Measurements from ENCODE around the gene ZNF454.

Gene ZNF454

DNA sequence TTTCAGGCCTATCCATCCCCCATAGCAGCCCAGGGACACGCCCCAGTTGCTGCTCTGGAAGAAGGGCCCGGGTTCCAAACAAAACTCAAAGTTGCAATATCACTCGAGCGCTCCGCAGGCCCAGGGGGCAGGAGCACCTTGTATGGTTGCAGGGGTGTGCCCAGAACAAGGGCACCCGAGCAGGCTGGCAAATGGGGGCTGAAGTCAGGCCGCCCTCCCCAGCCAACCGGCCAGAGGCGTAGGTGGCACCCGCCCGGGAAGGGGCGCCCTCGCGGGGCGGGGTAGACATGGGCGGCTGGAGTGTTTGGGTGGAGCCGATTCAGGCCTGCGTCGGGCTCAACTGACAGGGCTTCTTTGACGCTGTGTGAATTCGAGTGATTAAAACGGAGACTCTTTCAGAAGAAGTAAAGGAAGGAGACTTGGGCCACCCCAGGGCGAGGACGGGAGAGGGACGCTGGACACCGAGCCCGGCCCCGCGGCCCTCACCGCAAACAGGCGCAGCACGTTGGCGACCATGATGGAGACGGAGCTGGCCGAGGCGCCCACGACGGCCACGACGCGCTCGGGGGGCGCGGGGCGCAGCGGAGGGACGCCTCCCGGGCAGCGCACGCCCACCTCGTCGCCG lies 53.1 kb downstream of the ZNF454 start:
- no peak overlapping the region for H3K27ac ChIP-seq
- TF ChIP-seq, protein P1, sequence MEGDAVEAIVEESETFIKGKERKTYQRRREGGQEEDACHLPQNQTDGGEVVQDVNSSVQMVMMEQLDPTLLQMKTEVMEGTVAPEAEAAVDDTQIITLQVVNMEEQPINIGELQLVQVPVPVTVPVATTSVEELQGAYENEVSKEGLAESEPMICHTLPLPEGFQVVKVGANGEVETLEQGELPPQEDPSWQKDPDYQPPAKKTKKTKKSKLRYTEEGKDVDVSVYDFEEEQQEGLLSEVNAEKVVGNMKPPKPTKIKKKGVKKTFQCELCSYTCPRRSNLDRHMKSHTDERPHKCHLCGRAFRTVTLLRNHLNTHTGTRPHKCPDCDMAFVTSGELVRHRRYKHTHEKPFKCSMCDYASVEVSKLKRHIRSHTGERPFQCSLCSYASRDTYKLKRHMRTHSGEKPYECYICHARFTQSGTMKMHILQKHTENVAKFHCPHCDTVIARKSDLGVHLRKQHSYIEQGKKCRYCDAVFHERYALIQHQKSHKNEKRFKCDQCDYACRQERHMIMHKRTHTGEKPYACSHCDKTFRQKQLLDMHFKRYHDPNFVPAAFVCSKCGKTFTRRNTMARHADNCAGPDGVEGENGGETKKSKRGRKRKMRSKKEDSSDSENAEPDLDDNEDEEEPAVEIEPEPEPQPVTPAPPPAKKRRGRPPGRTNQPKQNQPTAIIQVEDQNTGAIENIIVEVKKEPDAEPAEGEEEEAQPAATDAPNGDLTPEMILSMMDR (IDR thresholded peaks at IDR 0.05) = no peak
- no peak for TF ChIP-seq ZFX (IDR thresholded peaks at IDR 0.05; ENCODE audit: borderline replicate concordance)

DNA sequence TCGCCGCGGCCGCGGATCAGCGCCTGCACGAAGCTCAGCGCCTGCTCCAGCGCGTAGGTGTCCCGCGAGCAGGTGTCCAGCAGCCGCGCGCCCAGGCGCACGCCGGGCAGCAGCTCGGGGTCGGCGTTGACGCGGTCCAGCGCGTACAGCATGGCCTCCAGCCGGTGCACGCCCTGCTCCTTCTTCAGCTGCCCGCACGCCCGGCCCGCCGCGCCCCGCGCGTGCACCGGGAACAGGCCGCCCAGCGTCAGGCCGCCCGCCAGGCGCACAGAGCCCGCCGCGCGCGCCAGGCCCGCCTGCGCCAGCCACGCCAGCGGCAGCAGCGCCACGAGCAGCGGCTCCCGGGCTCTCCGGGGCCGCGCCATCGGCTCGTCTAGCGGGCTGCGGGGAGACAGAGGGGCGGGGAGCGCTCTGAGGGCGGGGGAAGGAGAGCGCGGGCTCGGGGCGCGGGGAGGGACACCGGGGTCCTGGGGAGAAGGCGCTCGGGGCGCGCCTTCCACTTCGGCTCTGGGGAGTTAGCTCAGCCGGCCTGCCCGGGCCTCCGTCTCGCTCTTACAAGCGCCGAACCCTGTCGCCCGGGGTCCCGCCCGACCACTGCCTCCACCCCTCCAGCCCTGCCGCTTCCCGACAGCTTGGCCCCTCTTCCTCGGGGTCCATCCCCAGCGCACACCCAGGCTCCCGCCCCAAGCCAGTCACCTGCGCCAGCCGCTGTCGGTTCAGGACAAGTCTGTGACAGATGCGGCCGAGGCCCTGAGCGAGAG lies 53.8 kb downstream of the ZNF454 start, which contains the start of gene GRM6:
GRM6 (minus strand) TSS at position 741 of the 761 bp plus-strand sequence; CDS start at position 365, 376 bp downstream.
- TF ChIP-seq ZFX (IDR thresholded peaks at IDR 0.05; ENCODE audit: borderline replicate concordance) = no peak
- TF ChIP-seq, protein P1 (IDR thresholded peaks at IDR 0.05) = no peak
- no peak within 1 kb of the TSS for H3K27ac ChIP-seq

DNA sequence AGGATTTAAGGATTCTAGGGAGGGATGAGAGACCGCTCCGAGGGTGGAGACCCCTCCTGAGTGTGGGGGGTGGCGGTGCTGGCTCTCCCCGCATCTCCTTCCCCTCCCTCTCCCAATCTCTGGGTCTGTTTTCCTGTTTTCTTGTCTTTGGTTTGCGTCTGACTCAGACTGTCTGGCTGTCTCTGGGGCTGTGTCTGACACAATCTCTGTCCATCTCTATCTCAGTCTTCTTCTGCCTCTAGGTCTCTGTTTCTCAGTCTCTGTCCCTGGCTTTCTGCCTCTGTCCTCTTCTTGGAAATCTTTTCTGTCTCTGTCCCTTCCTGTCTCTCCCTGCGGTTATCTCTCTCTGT lies 54.3 kb downstream of the ZNF454 start:
- TF ChIP-seq, protein P1 (IDR thresholded peaks at IDR 0.05) = no peak
- no peak for TF ChIP-seq ZFX (IDR thresholded peaks at IDR 0.05; ENCODE audit: borderline replicate concordance)
- no peak overlapping the region for H3K27ac ChIP-seq

DNA sequence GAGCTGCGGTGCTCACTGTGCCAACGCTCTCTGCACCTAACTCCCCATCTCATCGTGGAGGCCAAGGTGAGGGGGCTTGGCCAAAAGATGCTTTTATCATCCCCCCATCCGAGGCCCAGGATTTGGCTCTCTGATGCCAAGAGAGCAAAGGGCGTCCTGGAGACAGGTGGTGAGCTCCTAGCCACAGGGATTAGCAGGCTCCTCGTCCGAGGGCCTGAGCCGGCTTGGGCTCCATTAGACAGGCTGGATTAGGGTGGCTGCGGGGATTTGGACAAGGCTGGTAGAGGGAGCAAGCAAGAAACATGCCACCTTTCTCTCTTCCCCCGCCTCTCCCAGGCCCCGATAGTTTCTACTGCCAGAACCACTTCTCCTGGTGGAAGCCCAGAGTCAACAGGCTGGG lies 55.2 kb downstream of the ZNF454 start:
- TF ChIP-seq ZFX (IDR thresholded peaks at IDR 0.05; ENCODE audit: borderline replicate concordance) = no peak
- TF ChIP-seq, protein P1 (IDR thresholded peaks at IDR 0.05) = no peak
- H3K27ac ChIP-seq = no peak overlapping the region

DNA sequence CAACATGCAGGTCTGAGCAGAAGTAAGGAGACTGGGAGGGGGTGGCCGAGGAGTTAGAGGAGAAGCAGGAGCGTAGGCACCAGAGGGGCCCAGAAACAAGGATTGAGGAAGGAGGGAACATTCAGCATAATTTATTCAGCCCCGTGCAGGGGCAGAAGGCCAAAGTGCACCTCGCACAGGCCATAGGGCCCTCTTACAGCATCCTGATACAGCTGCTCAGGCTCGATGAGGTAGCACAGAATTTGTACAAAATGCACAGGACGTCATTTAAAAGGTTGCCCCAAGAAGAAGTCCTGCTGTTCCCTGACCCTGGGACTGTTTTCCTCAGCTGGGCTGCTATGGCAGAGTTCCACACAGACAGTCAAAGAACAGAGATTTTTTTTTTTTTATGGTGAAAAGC lies 56.2 kb downstream of the ZNF454 start:
- H3K27ac ChIP-seq = no peak overlapping the region
- TF ChIP-seq, protein P1 (IDR thresholded peaks at IDR 0.05) = no peak
- no peak for TF ChIP-seq ZFX (IDR thresholded peaks at IDR 0.05; ENCODE audit: borderline replicate concordance)

DNA sequence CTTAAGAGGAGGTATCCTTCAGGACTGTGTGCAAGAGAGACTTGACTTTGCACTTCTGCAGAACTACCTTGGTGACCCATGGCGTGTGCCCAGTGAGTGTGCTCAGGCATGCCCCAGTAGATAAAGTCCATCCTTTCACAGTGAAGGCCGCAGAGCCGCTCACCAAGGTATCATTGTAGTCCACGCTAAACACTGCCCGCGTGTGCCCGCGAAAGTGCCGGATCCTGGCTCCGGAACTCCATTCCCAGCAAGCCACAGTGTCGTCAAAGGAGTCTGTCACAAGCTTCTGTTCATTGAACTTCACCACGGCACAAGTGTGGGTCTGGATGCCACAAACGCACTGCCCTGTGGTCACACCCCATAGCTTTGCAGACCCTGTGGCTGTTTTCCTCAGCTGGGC lies 57.4 kb downstream of the ZNF454 start:
- TF ChIP-seq, protein P1 (IDR thresholded peaks at IDR 0.05) = no peak
- TF ChIP-seq ZFX (IDR thresholded peaks at IDR 0.05; ENCODE audit: borderline replicate concordance) = no peak
- H3K27ac ChIP-seq = no peak overlapping the region

DNA sequence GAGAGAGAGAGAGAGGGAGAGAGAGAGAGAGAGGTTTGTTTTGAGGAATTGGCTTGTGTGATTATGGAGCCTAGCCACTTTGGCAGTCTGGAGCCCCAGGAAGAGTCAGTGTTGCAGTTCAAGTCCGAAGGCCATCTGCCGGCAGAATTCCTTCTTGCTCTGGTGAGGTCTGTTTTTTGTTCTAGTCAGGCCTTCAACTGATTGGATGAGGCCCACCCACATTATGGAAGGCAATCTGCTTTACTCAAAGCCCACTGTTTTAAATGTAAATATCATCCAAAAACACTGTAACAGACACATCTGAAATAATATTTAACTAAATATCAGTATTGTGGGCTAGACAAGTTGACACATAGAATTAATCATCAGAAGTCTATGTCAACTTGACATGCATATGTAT lies 65.6 kb downstream of the ZNF454 start:
- no peak for TF ChIP-seq ZFX (IDR thresholded peaks at IDR 0.05; ENCODE audit: borderline replicate concordance)
- TF ChIP-seq, protein P1 (IDR thresholded peaks at IDR 0.05) = no peak
- H3K27ac ChIP-seq = no peak overlapping the region

Measured in 22Rv1 (cell line).